Natural killer cell treated with Interleukin-12 subunit alpha and Interleukin-12 subunit beta and Interleukin-15 and Interleukin-18, amount 100 ng/mL, for 72 hours (primary cell): Measurements from ENCODE around the gene PPTC7. TPM values are rescaled to one million over a fixed set of nuclear protein-coding genes. Genes with fewer than 3 reads are reported as not detected.

Experiments
- total RNA-seq, 2 donors: library from RNA; stranded (reverse); gene quantifications; one replicate each; pipeline ENCODE4 v1.2.3, GENCODE V29; 2022

PPTC7 gene
- total RNA-seq, 2 donors from 2014 or later: 35.2 to 42.1 TPM

Other genes with a start within 250 kb of the PPTC7 start
- 100 to 1,000 TPM in 1 of 2 donors, 10 to 100 TPM in 1; 62.0 to 133 TPM for gene ANAPC7, start 179.6 kb downstream of the PPTC7 start, total RNA-seq
- gene ARPC3, start 133.0 kb downstream of the PPTC7 start, total RNA-seq: 100 to 1,000 TPM; 208 to 356 TPM
- gene GPN3, start 115.1 kb downstream of the PPTC7 start, total RNA-seq: 10 to 100 TPM; 34.9 to 39.9 TPM
- 10 to 100 TPM; 13.4 to 26.6 TPM for gene FAM216A, start 114.5 kb downstream of the PPTC7 start, total RNA-seq
- 100 to 1,000 TPM; 105 to 120 TPM for gene VPS29, start 81.2 kb downstream of the PPTC7 start, total RNA-seq
- gene RAD9B, start 81.0 kb downstream of the PPTC7 start, total RNA-seq: under 1 TPM; 0.45 to 0.62 TPM
- 1 to 10 TPM; 5.0 to 8.9 TPM for gene TCTN1, start 30.8 kb upstream of the PPTC7 start, total RNA-seq
- gene HVCN1, start 105.8 kb upstream of the PPTC7 start, total RNA-seq: 1 to 10 TPM in 1 of 2 donors, under 1 TPM in 1; 1.00 to 3.3 TPM
- 100 to 1,000 TPM; 140 to 143 TPM for gene PPP1CC, start 159.6 kb upstream of the PPTC7 start, total RNA-seq